Peyer's patch (tissue), 4 donors: Measurements from ENCODE around the gene NOL8.

Experiments used
- CTCF ChIP-seq, 6 experiments: fragments of 450-650 bp in 4 of 6; fragments of 200-600 bp in 2 of 6; sonication (generic) in 1 of 6; IDR thresholded peaks; one replicate each; pipeline ENCODE4 v1.5.1; 2017 to 2019; ENCODE audit warnings: antibody characterized with exemption in 6 of 6, mild to moderate bottlenecking in 3 of 6, moderate library complexity in 1 of 6
- POLR2A ChIP-seq, 2 donors: fragments of 450-650 bp; IDR thresholded peaks; one replicate each; pipeline ENCODE4 v1.5.1; 2017; ENCODE audit warnings: antibody characterized with exemption in 2 of 2, mild to moderate bottlenecking in 2 of 2, moderate library complexity in 2 of 2

- no peak for TF ChIP-seq CTCF (IDR thresholded peaks at IDR 0.05)
- no peak for TF ChIP-seq POLR2A (IDR thresholded peaks at IDR 0.05)
Observed at GRCh38 chr9:92265154-92265553, 60.0 kb downstream of the NOL8 start.
